Coronary artery (tissue), 2 donors: ENCODE measurements around the gene TMEM178A.

ENCODE experiments used
- DNase-seq: peaks from one replicate; pipeline ENCODE4 v3.0.0-alpha.2; 2017; ENCODE audit warnings: low spot score
- H3K27ac ChIP-seq, 2 donors: fragments of 200-600 bp; sonication (generic); one replicate each; pipeline ENCODE4 v1.5.1; 2016 to 2019
- H3K4me3 ChIP-seq: fragments of 200-600 bp; sonication (generic); 2 replicates; pipeline ENCODE4 v1.5.1; 2016; ENCODE audit warnings: mild to moderate bottlenecking, moderate library complexity
- TF ChIP-seq, protein P1 (sequence below): fragments of 200-600 bp; sonication (generic); IDR thresholded peaks from one replicate; pipeline ENCODE4 v1.5.1; 2019; ENCODE audit warnings: antibody characterized with exemption

The TMEM178A gene

DNA sequence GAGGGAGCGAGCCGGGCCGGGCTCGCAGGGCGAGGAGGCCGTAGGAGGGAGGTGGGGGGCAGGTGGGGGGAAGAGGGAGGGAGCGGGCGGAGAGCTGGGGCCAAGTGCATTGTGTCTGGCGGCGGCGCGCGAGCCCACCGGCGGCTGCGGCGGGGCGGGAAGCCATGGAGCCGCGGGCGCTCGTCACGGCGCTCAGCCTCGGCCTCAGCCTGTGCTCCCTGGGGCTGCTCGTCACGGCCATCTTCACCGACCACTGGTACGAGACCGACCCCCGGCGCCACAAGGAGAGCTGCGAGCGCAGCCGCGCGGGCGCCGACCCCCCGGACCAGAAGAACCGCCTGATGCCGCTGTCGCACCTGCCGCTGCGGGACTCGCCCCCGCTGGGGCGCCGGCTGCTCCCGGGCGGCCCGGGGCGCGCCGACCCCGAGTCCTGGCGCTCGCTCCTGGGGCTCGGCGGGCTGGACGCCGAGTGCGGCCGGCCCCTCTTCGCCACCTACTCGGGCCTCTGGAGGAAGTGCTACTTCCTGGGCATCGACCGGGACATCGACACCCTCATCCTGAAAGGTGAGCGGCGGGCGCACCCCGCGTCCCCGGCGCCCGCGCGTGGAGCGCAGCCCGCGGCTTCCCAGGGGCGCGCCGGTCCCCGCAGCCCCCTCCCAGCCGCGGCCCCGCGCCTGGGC is at the start of gene TMEM178A:
Gene TMEM178A (plus strand): TSS at position 107 of the 680 bp plus-strand sequence. CDS start 58 bp downstream, at position 165.
- Histone ChIP-seq H3K27ac (no peak within 1 kb of the TSS), H3K4me3 (peak within 1 kb of the TSS; percentile 86)
- DNase-seq = no peak
- TF ChIP-seq, protein P1, sequence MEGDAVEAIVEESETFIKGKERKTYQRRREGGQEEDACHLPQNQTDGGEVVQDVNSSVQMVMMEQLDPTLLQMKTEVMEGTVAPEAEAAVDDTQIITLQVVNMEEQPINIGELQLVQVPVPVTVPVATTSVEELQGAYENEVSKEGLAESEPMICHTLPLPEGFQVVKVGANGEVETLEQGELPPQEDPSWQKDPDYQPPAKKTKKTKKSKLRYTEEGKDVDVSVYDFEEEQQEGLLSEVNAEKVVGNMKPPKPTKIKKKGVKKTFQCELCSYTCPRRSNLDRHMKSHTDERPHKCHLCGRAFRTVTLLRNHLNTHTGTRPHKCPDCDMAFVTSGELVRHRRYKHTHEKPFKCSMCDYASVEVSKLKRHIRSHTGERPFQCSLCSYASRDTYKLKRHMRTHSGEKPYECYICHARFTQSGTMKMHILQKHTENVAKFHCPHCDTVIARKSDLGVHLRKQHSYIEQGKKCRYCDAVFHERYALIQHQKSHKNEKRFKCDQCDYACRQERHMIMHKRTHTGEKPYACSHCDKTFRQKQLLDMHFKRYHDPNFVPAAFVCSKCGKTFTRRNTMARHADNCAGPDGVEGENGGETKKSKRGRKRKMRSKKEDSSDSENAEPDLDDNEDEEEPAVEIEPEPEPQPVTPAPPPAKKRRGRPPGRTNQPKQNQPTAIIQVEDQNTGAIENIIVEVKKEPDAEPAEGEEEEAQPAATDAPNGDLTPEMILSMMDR = no peak

- TF ChIP-seq, protein P1 = no peak
- H3K27ac ChIP-seq = no peak overlapping the region
- no peak for DNase-seq
- no peak overlapping the region for H3K4me3 ChIP-seq
Observed at GRCh38 chr2:39618236-39618635, 47.5 kb upstream of the TMEM178A start.

DNA sequence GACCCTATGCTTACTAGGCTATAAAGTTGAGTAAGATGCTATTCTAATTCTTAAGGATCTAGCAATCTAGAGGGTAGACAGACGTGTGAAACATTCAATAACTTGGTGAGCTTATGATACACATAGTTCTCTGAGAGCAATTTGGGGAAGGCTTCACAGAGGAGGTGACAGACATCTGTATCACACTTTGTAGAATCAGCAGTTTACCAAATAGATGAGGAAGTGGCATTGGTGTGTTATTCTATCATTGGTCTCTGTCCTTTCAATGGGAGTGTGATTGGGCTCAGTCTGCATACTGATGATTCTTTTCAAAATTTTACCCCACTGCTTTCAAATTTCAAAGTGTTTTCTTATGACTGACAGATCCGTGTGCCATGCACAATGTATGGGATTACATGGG is 47.0 kb upstream of the TMEM178A start:
- H3K27ac ChIP-seq = no peak overlapping the region
- H3K4me3 ChIP-seq = no peak overlapping the region
- TF ChIP-seq, protein P1 = no peak
- DNase-seq = no peak

- TF ChIP-seq, protein P1 = no peak
- Histone ChIP-seq H3K27ac (no peak overlapping the region), H3K4me3 (peak overlapping the region; percentile 4)
- DNase-seq = peak; percentile 73
Observed at GRCh38 chr2:39620067-39620466, 45.6 kb upstream of the TMEM178A start.

DNA sequence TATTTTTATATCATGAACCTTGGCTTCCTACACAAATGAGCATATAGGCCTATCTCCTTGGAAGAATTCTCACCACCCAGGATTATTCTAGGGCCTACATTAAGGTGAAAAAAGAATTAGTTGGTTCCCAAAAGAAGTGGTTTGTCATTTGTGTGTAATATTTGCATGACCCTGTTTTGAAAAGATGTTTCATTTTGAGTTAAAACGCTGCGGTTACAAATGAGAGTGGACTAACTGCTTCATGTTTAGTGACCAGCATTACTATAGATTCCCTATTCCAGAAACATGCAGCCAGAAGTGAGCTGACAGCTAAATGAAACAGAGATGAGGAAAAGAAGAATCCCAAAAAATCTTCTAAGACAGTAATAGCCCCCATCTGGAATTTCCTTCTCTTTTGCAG is 44.1 kb upstream of the TMEM178A start:
- TF ChIP-seq, protein P1 = no peak
- no peak overlapping the region for H3K4me3 ChIP-seq
- no peak overlapping the region for H3K27ac ChIP-seq
- DNase-seq = no peak

GRCh38 chr2:39622860-39623259 is 42.9 kb upstream of the TMEM178A start:
- TF ChIP-seq, protein P1 = no peak
- DNase-seq = no peak
- Histone ChIP-seq H3K27ac (no peak overlapping the region), H3K4me3 (no peak overlapping the region)

DNA sequence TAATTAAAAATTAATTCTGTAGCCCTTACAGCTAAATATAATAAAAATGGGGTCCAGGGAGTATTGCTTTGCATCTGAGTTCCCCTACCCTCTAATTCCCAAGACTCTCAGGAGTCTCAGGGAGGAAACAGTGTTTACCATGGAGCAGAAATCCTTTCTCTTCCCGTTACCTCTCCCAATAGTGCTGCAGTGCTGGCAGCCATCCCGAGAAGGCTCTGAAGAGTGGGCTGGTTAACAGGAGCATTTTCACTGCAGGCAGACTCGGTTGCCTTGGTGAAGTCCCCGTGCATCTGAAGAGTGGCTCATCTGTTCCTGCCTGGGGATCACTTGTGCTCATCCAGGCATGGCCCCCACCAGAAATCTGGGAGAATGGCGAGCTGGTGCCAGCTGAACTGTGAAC is 41.8 kb upstream of the TMEM178A start:
- no peak for DNase-seq
- no peak overlapping the region for H3K4me3 ChIP-seq
- TF ChIP-seq, protein P1 = no peak
- H3K27ac ChIP-seq = no peak overlapping the region
